ENCODE measurements around the gene CASZ1.

CASZ1 gene

GRCh38 chr1:10794724-10795275 lies 1.6 kb downstream of the CASZ1 start:
- peak in 1 of 2 experiments; percentile 33 for DNase-seq

- DNase-seq = no peak
These were observed 3.3 kb downstream of the CASZ1 start for GRCh38 chr1:10793129-10793651.

DNA sequence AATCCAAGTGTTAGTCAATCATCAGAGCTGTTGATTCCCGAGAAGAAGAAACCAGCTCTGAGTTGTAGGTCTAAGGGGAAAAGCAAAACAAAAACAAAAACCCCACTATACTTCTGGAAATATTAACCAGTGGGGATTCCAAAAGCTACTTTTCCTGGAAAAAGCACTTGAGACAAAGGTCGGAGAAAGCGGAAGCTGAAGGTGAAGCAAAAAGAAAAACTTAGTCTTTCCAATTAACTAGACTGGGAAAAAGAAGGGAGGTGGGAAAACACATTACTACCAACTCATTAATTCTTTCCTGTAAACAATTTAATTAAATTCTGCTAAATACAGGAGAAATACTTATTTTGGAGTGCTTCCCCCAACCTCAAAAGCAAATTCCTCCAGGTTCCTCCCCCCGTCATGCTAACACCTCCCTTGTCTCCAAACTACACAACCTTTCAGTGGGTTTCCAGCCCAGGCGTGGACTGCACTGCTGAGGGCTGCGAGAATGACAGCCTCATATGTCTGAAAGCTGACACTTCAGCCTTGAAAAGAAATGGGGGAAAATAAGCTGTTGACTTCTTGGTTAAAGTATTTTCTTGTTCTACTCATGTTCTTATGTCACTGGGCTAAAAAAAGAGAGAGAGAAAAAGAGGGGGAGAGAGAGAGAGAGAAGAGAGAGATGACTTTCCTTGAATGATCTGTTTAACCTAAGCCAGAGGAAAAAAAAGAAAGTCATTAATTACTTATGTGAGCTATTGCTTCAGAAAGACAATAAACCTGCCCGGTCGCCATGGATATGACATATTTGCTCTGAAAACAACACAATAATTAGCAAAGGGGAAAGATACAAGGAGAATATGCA lies 5.1 kb downstream of the CASZ1 start:
- peak; percentile 23 to 30 for DNase-seq

DNA sequence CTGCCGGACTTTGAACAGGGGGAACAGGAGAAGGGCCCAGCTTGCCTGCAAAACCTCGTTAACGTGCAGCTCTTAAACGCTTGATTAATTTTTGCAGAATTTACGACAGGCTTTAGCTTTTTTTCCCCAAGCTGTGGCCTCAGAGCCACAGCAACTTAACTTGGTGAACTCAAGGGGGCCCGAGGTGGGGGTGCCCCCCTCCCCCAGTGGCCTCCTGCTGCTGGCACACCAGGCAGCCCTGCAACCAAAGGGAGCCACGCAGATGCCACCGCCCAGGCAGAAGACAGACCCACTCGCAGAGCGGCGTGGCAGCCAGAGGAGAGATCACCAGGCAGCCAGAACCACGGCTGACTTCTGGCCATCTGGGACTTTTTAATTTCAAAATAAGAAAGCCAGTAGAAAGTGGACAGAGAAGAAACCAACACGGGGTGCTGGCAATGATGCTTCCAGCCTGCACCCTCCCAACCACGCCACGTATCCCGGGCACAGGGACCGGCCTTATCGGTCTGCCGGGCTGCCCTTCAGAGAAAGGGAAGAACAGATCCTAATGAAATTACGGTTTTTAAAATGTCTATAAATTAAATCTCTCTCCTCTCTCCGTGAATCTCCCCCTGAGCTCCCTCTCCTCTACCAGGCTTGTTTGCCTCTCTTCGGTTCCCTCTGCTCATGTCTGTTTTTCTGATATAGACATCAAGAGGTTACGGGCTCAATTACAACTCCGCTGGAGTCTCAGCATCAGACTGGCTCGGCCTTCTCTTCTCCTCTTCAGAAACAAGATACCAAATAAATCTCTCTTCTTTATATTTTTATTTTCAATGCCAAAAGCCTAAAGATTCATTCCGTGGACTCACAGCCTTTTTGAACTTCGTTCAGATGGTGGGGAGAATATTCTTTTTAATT lies 6.4 kb downstream of the CASZ1 start:
- no peak for DNase-seq

GRCh38 chr1:10789047-10789791 lies 7.2 kb downstream of the CASZ1 start:
- no peak for DNase-seq

- no peak for DNase-seq
These were observed 7.8 kb downstream of the CASZ1 start for GRCh38 chr1:10788592-10789006.

- no peak for DNase-seq
These were observed 9.2 kb downstream of the CASZ1 start for GRCh38 chr1:10787286-10787685.

DNA sequence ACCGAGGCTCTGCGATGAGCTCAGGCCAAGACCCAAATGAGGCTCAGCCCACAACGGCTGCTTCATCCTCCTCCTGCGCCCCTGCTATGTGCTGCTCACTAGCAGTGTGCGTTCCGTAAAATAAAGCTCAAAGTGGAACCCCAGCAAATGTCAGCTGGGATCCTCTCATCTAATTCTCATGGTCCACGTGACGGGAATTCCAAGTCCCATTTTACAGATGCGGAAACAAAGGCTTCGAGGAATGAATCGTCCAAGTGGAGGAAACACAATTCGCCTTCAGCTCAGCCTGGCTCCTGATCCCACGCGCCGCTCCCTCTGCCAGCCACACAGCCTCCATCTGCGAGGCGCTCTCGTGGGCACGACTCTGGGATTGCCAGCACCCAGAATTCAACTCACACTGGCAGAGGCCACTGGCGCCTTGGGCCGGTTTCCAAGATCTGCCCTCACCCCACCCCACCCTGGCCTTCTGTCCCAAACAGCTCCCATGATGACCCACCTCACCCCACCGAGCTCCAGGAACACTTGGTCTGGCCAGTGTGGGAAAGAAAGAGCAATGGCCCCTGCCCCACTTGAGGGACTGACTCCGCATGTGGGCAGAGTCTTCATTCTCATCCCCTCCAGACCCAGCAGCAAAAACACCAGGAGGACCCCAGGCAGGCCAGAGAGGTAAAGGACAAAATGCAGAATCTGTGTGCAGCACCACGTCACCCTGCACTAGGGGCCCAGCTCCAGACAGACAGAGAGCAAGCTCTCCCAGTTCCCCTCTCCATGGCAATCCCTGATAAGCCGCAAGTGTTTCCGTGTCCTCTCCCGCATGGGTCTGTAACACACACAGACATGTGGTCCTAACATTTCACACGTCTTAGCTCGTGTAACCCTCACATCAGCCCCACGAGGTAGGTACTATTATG lies 10.5 kb downstream of the CASZ1 start:
- DNase-seq = no peak

GRCh38 chr1:10784998-10785727 lies 11.3 kb downstream of the CASZ1 start:
- DNase-seq = no peak

DNA sequence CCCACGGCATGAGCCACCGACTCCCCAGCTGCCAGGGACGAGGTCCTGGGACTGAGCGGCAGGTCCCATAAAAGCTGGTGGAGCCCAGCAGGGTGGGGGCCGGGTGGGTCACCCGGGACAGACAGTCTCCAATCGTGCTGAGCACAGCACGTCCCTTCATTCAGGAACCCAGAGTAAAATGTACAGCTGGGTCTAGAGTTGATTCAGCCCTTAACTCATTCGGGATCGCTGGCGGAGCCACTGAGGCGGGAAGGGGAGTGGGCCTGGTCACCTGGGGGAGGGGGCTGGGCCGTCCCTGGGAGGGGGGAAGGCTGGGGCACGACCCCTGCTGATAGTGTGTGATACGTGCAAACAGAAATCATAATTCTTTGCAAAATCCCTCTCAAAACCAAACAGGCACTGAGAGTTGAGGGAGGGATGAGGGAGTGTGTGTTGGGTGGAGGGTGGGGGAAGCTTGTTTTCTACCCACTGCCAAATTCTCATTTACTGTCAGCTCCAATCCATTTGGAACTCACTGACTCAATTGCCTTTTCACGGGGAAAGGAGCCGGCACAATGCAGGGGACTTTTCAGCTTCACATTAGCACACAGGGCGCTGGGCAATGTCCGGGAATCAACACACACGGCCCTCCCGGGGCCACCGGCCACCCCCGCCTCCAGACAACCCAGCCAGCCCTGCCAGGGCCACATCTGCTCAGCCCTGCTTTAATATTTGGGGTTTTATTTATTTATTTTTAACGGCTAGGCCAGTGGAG lies 13.8 kb downstream of the CASZ1 start:
- no peak for DNase-seq

DNA sequence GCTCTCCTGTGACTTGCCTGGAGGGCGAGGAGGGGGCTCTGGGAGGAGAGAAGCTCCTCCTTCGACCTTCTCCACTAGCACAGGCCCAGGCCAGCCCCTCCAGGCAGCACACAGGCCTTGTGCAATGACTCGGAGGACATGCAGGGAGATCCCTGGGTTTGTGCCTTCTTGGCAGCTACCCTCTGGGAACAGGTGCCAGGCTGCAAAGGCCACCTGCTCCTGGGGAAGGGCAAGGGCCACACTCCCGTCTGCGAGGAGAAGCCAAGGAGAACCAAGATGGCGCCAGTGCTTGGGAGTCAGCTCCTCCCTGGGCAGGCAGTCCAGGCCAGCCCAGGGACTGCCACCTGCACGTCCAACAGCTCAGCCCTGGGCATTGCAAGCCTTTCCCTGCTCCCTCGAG lies 15.3 kb downstream of the CASZ1 start:
- no peak for DNase-seq

GRCh38 chr1:10779841-10780240 lies 16.6 kb downstream of the CASZ1 start:
- no peak for DNase-seq

DNA sequence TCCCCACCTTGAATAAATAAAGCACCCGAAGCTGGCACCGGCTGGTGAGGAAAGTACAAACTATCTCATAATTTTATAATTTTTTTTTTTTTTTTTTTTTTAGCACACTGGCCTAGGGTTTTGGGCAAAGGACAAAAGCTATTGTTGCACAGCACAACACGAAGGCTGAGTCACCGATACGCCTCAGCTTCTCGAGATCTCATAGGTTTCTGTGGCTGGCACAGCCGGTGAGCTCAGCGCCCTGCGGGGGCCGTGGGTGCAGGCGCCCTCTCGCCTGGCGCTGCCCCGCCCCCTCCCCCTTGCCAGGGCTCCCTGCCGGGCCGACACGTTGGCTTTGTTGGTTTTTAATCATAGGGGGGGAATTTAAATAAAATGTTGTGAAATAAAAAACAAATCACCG lies 17.2 kb downstream of the CASZ1 start:
- no peak for DNase-seq

- no peak for DNase-seq
These were observed 17.8 kb downstream of the CASZ1 start for GRCh38 chr1:10778640-10779039.

- DNase-seq = no peak
These were observed 18.5 kb downstream of the CASZ1 start for GRCh38 chr1:10777749-10778574.

- no peak for DNase-seq
These were observed 20.1 kb downstream of the CASZ1 start for GRCh38 chr1:10776190-10776905.

DNA sequence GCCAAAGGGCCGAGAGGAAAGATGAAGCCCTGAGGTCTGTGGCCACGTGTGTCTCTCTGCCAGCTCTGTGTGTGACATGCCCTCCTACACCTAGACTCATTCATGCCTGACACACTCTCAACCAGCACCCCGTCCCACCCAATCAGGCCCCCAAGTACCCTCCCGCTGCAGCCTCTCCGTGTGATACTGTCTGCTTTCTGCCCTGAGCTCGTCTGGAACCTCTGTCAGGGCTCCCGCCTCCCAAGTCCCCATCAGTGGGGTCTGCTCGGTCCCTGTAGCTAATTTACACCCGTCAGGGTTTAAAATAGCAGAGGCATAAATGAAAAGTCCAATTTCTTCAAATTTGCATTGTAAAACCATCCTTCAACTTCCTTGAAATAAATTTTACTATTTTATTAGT lies 20.7 kb downstream of the CASZ1 start:
- DNase-seq = no peak

- DNase-seq = no peak
These were observed 21.7 kb downstream of the CASZ1 start for GRCh38 chr1:10774615-10775310.
